ENCODE measurements around the gene TBX15.
A peak's percentile ranks its signal among the peaks of the same experiment; 100 is the strongest.
"Not testable (repeated sequence)": the region's sequence is repeated elsewhere in the genome, so short reads cannot be mapped to it uniquely, and the experiment has no call there.

The TBX15 gene

GRCh38 chr1:118961156-118961555 lies 27.0 kb downstream of the TBX15 start:
- Histone ChIP-seq H3K27ac (peak overlapping the region; percentile 48), H3K4me3 (ENCODE audit: low read depth, low read length) (no peak overlapping the region), H3K27me3 (replicated peaks) (no peaks in the 10 kb centered on the region), H3K36me3 (replicated peaks) (no peaks in the 10 kb centered on the region)
- DNase-seq, result no peak
- TF ChIP-seq, protein P1, sequence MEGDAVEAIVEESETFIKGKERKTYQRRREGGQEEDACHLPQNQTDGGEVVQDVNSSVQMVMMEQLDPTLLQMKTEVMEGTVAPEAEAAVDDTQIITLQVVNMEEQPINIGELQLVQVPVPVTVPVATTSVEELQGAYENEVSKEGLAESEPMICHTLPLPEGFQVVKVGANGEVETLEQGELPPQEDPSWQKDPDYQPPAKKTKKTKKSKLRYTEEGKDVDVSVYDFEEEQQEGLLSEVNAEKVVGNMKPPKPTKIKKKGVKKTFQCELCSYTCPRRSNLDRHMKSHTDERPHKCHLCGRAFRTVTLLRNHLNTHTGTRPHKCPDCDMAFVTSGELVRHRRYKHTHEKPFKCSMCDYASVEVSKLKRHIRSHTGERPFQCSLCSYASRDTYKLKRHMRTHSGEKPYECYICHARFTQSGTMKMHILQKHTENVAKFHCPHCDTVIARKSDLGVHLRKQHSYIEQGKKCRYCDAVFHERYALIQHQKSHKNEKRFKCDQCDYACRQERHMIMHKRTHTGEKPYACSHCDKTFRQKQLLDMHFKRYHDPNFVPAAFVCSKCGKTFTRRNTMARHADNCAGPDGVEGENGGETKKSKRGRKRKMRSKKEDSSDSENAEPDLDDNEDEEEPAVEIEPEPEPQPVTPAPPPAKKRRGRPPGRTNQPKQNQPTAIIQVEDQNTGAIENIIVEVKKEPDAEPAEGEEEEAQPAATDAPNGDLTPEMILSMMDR (IDR thresholded peaks at IDR 0.05; ENCODE audit: low read depth, low read length, missing control alignments), result no peak
- in situ Hi-C loops (cut with HindIII; ENCODE audit: low pct_ligation_motif_present, low sequenced_read_pairs), result no loop called here

DNA sequence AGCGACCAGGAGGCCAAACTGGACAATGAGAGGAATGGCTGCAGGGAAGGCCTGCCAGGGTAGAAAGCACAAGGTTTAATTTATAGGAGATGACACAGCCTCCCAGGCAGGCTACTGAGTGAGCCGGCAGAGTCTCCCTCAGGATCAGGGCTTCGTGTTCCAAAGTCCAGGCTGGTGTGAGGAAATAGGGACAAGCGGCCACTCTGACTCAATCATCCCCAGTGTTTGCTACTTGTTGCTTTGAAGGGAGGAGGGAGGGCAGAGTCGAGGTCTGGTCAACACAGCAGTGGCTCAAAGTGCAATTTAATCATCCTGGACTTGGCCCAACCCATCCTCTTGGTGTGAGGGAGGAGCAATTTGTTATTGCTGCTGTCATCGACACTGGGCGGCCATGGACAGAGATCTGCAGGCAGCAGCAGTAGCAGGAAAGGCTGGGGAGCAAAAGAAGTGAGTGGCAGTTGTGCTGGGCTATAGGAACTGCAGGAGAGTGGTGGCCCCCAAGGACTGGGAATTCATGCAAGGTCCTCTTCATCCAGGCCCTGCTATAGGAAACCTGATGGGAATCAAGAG lies 27.5 kb downstream of the TBX15 start:
- TF ChIP-seq, protein P1 (IDR thresholded peaks at IDR 0.05; ENCODE audit: low read depth, low read length, missing control alignments), result no peak
- H3K27ac ChIP-seq, result peak overlapping the region; percentile 48

DNA sequence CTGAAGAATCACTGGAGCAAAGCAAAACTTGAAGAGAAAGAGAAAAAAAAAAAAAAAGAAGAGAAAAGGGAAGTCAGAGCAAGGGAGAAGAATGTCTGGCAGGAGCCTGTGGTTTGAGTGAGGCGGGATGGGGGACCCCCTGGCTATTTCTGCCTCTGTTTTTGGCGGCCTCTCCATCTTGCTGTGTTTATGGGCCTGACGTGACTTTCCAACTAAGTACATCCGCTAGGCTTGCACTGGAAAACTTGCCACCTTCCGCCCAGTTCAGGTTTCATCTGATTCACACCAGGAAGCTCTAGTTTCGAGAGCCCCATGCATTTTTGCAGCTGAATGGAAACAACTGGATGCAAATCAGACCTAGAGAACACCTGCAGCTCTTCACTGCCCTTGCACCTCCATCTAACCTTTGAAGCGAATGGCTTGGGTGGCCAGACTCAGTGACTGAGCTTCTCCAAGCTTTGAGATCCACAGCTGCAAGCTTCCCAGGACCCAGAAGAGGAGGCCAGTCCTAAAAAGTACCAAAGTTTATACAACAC lies 28.0 kb downstream of the TBX15 start:
- DNase-seq, result peak; percentile 57
- in situ Hi-C loops (cut with HindIII; ENCODE audit: low pct_ligation_motif_present, low sequenced_read_pairs), result no loop called here
- Histone ChIP-seq H3K27me3 (replicated peaks) (no peaks in the 10 kb centered on the region), H3K36me3 (replicated peaks) (no peaks in the 10 kb centered on the region), H3K4me3 (ENCODE audit: low read depth, low read length) (no peak overlapping the region), H3K27ac (peak overlapping the region; percentile 48)
- TF ChIP-seq, protein P1 (IDR thresholded peaks at IDR 0.05; ENCODE audit: low read depth, low read length, missing control alignments), result no peak

More for the DNA sequence above, 27.5 kb downstream of the TBX15 start:
- Histone ChIP-seq H3K4me3 (ENCODE audit: low read depth, low read length) (no peak overlapping the region), H3K27me3 (replicated peaks) (no peaks in the 10 kb centered on the region), H3K36me3 (replicated peaks) (no peaks in the 10 kb centered on the region)
- peak; percentile 84 for DNase-seq
- in situ Hi-C loops (cut with HindIII; ENCODE audit: low pct_ligation_motif_present, low sequenced_read_pairs), result no loop called here

GRCh38 chr1:118958937-118959631 lies 29.1 kb downstream of the TBX15 start:
- TF ChIP-seq, protein P1 (IDR thresholded peaks at IDR 0.05; ENCODE audit: low read depth, low read length, missing control alignments), result no peak
- no peak overlapping the region for H3K4me3 ChIP-seq (ENCODE audit: low read depth, low read length)
- no peaks in the 10 kb centered on the region for H3K36me3 ChIP-seq (replicated peaks)
- H3K27me3 ChIP-seq (replicated peaks), result no peaks in the 10 kb centered on the region
- in situ Hi-C loops (cut with HindIII; ENCODE audit: low pct_ligation_motif_present, low sequenced_read_pairs), result no loop called here
- H3K27ac ChIP-seq, result no peak overlapping the region
- no peak for DNase-seq

- no peak for DNase-seq
- in situ Hi-C loops (cut with HindIII; ENCODE audit: low pct_ligation_motif_present, low sequenced_read_pairs), result no loop called here
- Histone ChIP-seq H3K4me3 (ENCODE audit: low read depth, low read length) (no peak overlapping the region), H3K36me3 (replicated peaks) (no peaks in the 10 kb centered on the region), H3K27ac (no peak overlapping the region), H3K27me3 (replicated peaks) (no peaks in the 10 kb centered on the region)
- TF ChIP-seq, protein P1 (IDR thresholded peaks at IDR 0.05; ENCODE audit: low read depth, low read length, missing control alignments), result no peak
Observed at GRCh38 chr1:118958140-118958539, 30.0 kb downstream of the TBX15 start.

- not testable (repeated sequence) for DNase-seq
Observed at GRCh38 chr1:118957579-118957978, 30.6 kb downstream of the TBX15 start.

More at GRCh38 chr1:118957579-118957978, 30.6 kb downstream of the TBX15 start:
- H3K27ac ChIP-seq; H3K4me3 ChIP-seq (ENCODE audit: low read depth, low read length); in situ Hi-C loops (cut with HindIII; ENCODE audit: low pct_ligation_motif_present, low sequenced_read_pairs); H3K36me3 ChIP-seq (replicated peaks); H3K27me3 ChIP-seq (replicated peaks): not testable (repeated sequence)
